ENCODE results near the gene SELE.
"Not testable (repeated sequence)": the region's sequence is repeated elsewhere in the genome, so short reads cannot be mapped to it uniquely, and the experiment has no call there.

GRCh38 chr1:169683168-169683567 lies 50.7 kb downstream of the SELE start:
- TF ChIP-seq CTCF (conservative IDR thresholded peaks at IDR 0.05 in 1 of 2, IDR thresholded peaks at IDR 0.05 in 1 of 2; ENCODE audit: low read depth in 1 of 2, low read length in 2 of 2); EZH2 (IDR thresholded peaks at IDR 0.05; ENCODE audit: low read length, missing control alignments): not testable (repeated sequence)
